GM19035 (cell line): Measurements from ENCODE around the gene C5orf34.
A peak's percentile ranks its signal among the peaks of the same experiment; 100 is the strongest.
"Not testable (repeated sequence)": the region's sequence is repeated elsewhere in the genome, so short reads cannot be mapped to it uniquely, and the experiment has no call there.

Experiments used
- ATAC-seq: cut with Tn5 transposase; IDR thresholded peaks from one replicate; pipeline ENCODE4 v1.9.1; 2021; ENCODE audit not compliant: unreplicated experiment

Gene C5orf34

DNA sequence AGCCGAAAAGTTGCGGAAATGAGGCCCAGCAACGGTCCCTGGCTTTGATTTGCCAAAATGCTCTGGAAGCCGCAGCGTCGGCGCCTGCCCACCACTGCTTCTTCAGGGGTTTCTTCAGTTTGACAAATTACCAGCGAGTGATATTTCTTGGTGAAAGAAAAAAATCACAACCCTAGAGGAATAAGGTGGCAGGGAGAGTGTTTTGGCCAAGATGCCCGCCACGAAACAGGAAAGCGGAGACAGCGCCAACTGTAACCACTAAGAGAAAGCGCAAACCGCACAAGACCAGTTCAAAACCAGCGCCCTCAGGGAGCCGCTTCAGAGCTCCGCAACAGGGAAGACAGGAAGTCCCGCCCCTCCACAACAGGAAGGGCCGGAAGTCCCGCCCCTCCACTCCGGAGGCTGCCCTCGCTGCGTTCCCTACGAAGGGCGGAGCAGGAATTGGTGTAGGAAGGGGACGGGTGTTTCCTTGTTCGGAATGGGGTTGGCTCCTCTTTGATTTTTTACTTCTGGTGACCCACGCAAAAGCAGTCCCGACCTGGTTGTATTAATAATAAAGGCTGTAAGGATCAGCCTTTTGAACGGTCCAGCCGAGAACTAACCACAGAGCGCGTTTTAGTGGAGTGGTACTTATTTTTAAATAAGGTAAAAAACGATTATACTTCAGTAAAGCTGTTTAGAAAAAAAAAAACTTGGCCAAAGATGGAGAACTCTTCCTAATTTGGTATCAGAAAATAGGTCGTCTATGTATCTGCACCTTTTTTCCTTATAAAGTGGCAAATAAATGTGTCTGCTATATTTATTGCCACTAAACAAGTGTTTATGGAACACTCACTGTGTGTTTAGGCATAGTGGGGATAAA, at the start of gene C5orf34:
TSS of gene C5orf34 (minus strand) at position 333 of the 862 bp plus-strand sequence. CDS start 5,809 bp downstream, outside the sequence.
- ATAC-seq = peak; percentile 100

DNA sequence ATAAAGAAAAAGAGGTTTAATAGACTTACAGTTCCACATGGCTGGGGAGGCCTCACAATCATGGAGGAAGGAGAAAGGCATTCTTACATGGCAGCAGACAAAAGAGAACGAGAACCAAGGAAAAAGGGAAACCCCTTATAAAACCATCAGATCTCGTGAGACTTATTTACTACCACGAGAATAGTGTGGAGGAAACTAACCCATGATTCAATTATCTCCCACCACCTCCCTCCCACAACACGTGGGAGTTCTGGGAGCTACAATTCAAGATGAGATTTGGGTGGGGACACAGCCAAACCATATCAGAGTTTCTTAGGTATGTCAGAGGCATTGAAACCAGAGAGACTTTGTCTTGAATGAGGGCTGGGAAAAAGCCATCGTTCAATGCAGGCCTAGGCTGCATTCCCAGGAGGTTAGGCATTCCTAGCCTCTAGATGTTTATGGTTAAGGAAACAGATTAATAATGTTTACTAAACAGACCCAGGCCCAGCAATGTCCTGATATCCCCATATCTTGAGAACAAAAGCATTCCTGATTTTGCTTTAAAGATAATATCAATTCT, 49.4 kb upstream of the C5orf34 start:
- ATAC-seq = no peak

- no peak for ATAC-seq
Observed at GRCh38 chr5:43563321-43563720, 48.4 kb upstream of the C5orf34 start.

DNA sequence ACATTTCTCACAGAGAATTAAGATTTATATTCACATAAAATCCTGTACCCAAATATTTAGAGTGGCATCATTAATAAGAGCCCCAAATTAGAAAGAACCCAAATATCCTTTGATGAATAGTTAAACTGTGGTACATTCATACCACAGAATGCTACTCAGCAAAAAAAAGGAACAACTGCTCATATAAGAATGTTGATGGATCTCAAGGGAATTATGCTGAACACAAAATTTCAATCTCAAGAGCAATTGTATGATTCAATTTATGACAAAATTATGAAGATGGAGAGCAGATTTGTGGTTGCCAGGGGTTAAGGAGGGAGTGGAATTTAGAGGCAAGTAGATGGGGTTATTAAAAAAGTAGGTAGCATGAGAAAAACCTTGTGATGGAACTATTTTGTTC, 46.4 kb upstream of the C5orf34 start:
- no peak for ATAC-seq

DNA sequence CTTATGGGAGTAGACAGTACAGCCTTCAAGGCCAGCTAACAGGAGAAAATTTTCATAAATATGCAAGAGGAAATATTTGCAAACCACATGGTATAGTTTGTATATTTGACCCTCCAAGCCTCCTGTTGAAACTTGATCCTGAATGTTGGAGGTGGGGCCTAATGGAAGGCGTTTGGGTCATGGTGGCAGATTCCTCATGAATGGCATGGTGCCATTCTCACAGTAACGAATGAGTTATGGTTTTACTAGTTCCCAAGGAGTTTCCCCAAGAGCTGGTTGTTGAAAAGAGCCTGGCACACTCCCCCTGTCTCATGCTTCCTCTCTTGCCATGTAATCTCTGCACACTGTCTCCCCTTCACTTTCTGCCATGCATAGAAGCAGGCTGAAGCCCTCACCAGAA, 45.2 kb upstream of the C5orf34 start:
- no peak for ATAC-seq

GRCh38 chr5:43556857-43557542, 42.1 kb upstream of the C5orf34 start, which contains the start of gene PAIP1:
Gene PAIP1, minus strand, starts transcription at chr5:43557077. Its CDS starts 231 bp downstream, at chr5:43556846.
- peak; percentile 80 for ATAC-seq

GRCh38 chr5:43556607-43556856, 41.6 kb upstream of the C5orf34 start:
- peak; percentile 86 for ATAC-seq

- ATAC-seq = peak; percentile 30
Observed at GRCh38 chr5:43555895-43556606, 41.1 kb upstream of the C5orf34 start.

- ATAC-seq = no peak
Observed at GRCh38 chr5:43554497-43554896, 39.5 kb upstream of the C5orf34 start.

- no peak for ATAC-seq
Observed at GRCh38 chr5:43553381-43553780, 38.4 kb upstream of the C5orf34 start.

DNA sequence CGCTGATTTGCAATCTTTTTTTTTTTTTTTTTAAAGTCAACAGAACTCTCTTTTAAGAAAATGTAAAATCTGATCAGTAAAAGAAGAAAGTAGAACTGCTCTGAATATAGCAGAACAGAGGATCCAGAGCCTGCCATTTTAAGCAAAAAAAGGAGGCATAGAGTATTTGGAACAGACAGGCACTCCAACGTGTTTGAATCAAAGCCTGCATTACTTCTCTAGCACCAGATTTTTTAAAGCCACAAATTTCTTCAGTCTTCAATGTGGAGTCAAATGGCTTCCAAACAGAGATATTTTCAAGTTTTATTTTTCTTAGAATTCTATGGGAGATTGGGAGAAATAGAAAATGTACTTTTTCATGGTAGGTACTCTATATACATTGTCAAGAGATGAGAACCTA, 36.8 kb upstream of the C5orf34 start:
- no peak for ATAC-seq

- ATAC-seq = not testable (repeated sequence)
Observed at GRCh38 chr5:43549272-43549671, 34.3 kb upstream of the C5orf34 start.

DNA sequence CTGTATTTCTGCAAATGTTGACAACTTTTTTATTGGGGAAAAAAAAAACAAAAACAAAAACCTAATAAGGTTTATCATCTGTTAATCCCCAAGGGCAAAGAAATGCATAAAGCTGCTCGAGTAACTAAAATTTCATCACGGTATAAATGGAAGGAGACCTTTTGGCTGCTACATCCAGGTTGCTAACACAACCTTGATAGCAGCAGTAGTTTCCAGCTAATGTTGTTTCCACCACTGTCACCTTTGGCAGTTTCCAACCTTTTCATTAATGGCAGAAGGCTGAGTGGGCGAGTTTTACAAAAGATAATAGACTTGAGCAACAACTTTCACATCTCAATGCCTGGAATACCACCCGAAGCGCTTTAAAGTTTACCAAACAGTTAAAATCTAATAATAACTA, 33.4 kb upstream of the C5orf34 start:
- no peak for ATAC-seq

GRCh38 chr5:43547532-43547931, 32.6 kb upstream of the C5orf34 start:
- ATAC-seq = no peak

GRCh38 chr5:43543434-43543833, 28.5 kb upstream of the C5orf34 start:
- ATAC-seq = no peak

DNA sequence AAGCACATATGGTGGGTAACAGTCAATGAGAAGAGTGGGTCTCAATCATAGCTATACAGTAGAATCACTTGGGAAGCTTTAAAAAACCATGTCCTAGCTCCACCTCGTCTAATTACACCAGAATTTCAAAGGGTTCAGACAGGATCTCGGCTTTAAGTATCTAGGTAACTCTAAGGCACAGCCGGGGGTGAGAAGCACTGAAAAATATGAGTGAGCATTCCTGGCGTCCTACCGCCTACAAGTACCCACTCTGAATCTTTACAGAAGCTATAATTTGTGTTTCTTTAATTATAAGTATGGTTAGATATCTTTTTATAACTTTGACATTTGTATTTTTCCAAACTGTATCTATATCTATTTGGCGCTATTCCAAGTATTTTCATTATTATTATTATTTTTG, 25.8 kb upstream of the C5orf34 start:
- no peak for ATAC-seq

DNA sequence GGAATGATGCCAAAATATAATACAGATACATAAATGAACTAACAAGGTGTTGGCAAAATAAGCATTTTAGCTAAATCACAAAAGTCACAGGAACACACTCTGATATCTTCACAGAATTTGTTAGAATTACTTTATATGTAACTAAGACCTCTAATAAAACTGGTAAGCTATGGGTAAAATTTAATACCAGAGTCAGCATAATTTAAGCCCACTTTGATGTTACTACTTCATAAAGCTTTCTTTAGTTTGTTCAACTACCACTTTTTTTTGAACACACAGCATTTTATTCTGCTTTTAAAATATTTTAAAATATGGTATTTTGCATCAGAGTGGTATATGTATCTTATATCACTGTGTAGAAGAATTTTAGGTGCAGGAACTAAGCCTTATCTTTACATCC, 22.0 kb upstream of the C5orf34 start:
- ATAC-seq = no peak

GRCh38 chr5:43533646-43534045, 18.7 kb upstream of the C5orf34 start:
- ATAC-seq = no peak

DNA sequence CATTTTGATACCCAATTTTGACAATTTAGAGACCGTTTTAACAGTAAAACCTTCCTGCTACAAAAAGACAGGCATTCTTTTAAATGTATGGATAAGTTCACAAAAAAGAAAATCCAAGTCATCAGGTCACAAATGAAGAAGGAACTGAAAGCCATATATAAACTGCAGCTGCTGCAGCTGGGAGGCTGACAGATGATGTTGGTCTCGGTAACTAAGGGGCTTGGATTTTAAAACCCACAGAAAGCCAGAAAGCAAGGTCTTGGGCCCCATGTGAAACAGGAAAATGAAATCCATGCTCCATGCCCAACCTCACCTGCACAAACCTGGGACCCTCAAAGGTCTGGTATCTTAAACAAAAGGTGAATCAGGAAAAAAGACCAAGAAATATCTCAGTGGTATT, 15.7 kb upstream of the C5orf34 start:
- no peak for ATAC-seq

DNA sequence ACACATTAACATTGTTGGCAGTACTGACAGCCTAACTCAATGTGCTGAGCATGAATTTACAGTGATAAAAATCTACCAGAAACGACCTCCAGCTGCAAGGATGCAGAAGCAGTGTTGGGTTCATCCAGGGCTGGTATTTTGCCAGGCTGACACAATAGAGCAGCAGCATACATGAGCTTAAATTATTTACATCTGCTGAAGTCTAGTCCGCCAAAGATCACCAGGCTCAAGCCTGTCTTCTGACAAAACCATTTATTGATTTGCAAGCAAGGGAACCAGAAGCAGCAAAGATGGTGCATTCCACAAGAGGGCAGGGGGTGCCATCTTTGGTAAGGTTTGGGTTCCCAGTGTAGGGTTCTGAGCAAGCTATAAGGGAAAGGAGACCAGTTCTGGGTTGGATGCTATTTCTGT, 8.7 kb upstream of the C5orf34 start:
- ATAC-seq = no peak

- no peak for ATAC-seq
Observed at GRCh38 chr5:43520615-43521014, 5.7 kb upstream of the C5orf34 start.

DNA sequence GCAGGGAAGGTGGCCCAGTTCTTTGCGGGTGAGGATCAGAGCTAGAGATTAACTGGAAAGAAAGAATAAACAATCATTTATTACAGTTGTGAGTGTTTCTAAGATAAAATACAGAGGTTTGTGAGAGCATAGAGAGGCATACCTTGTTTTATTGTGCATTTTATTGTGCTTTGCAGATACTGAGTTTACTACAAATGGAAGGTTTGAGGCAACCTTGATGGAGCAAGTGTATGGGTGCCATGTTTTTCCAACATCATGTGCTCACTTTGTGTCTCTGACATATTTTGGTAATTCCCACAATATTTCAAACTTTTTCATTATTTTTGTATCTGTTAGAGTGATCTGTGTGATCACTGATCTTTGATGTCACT, 715 bp upstream of the C5orf34 start:
- no peak for ATAC-seq
